Peyer's patch (tissue), 4 donors: ENCODE results near the gene SSNA1. TPM values are rescaled to one million over a fixed set of nuclear protein-coding genes. Genes with fewer than 3 reads are reported as not detected.

Experiments used
- DNase-seq, 3 donors: peaks; one replicate each; pipeline ENCODE4 v3.0.0-alpha.2; 2017 to 2019
- H3K27ac ChIP-seq, 4 donors: fragments of 200-600 bp; sonication (generic); one replicate each; pipeline ENCODE4 v1.5.1; 2016 to 2019
- H3K27me3 ChIP-seq, 2 donors: fragments of 200-600 bp; sonication (generic); one replicate each; pipeline ENCODE4 v1.5.1; 2019
- H3K36me3 ChIP-seq, 3 donors: fragments of 200-600 bp; sonication (generic); one replicate each; pipeline ENCODE4 v1.5.1; 2016 to 2019
- H3K4me1 ChIP-seq, 4 donors: fragments of 200-600 bp; sonication (generic); one replicate each; pipeline ENCODE4 v1.5.1; 2016 to 2019
- H3K4me3 ChIP-seq, 4 donors: fragments of 200-600 bp; sonication (generic); 1 replicate in 3 of 4; 2 replicates in 1 of 4; pipeline ENCODE4 v1.5.1; 2016 to 2019; ENCODE audit warnings: mild to moderate bottlenecking in 1 of 4
- H3K9me3 ChIP-seq, 4 donors: fragments of 200-600 bp; sonication (generic); one replicate each; pipeline ENCODE4 v1.5.1; 2016 to 2019; ENCODE audit warnings: mild to moderate bottlenecking in 1 of 4
- POLR2A ChIP-seq, 2 donors: fragments of 450-650 bp; IDR thresholded peaks; one replicate each; pipeline ENCODE4 v1.5.1; 2017; ENCODE audit warnings: antibody characterized with exemption in 2 of 2, mild to moderate bottlenecking in 2 of 2, moderate library complexity in 2 of 2
- total RNA-seq, 4 donors: library from RNA; depleted of rRNA; stranded (reverse); fragments of >200 nt; gene quantifications; one replicate each; pipeline ENCODE4 v1.1.0, GENCODE V29; 2016
- TF ChIP-seq, protein P1 (sequence below), 6 experiments: fragments of 450-650 bp in 4 of 6; fragments of 200-600 bp in 2 of 6; sonication (generic) in 1 of 6; IDR thresholded peaks; one replicate each; pipeline ENCODE4 v1.5.1; 2017 to 2019; ENCODE audit warnings: antibody characterized with exemption in 6 of 6, mild to moderate bottlenecking in 3 of 6, moderate library complexity in 1 of 6

Gene SSNA1
- total RNA-seq, 4 donors from 2014 or later, result 58.6 to 82.0 (median 71.6) TPM

GRCh38 chr9:137157618-137158415 lies 30.7 kb upstream of the SSNA1 start:
- Histone ChIP-seq H3K9me3 (no peaks in the 10 kb centered on the region), H3K4me3 (no peak overlapping the region), H3K27me3 (peaks cover 0 to 34% of the 10 kb centered on the region in 2 donors), H3K4me1 (peaks cover 0 to 28% (median 11%) of the 10 kb centered on the region in 4 donors), H3K36me3 (no peaks in the 10 kb centered on the region), H3K27ac (no peak overlapping the region)
- TF ChIP-seq POLR2A (IDR thresholded peaks at IDR 0.05), result no peak
- TF ChIP-seq, protein P1, sequence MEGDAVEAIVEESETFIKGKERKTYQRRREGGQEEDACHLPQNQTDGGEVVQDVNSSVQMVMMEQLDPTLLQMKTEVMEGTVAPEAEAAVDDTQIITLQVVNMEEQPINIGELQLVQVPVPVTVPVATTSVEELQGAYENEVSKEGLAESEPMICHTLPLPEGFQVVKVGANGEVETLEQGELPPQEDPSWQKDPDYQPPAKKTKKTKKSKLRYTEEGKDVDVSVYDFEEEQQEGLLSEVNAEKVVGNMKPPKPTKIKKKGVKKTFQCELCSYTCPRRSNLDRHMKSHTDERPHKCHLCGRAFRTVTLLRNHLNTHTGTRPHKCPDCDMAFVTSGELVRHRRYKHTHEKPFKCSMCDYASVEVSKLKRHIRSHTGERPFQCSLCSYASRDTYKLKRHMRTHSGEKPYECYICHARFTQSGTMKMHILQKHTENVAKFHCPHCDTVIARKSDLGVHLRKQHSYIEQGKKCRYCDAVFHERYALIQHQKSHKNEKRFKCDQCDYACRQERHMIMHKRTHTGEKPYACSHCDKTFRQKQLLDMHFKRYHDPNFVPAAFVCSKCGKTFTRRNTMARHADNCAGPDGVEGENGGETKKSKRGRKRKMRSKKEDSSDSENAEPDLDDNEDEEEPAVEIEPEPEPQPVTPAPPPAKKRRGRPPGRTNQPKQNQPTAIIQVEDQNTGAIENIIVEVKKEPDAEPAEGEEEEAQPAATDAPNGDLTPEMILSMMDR (IDR thresholded peaks at IDR 0.05), result no peak
- DNase-seq, result no peak

- DNase-seq, result no peak
- no peaks in the 10 kb centered on the region for H3K9me3 ChIP-seq
- no peak overlapping the region for H3K4me3 ChIP-seq
- peaks cover 0 to 36% (median 13%) of the 10 kb centered on the region in 4 donors for H3K4me1 ChIP-seq
- H3K27me3 ChIP-seq, result peaks cover 0 to 43% of the 10 kb centered on the region in 2 donors
- no peaks in the 10 kb centered on the region for H3K36me3 ChIP-seq
- no peak for TF ChIP-seq POLR2A (IDR thresholded peaks at IDR 0.05)
- TF ChIP-seq, protein P1 (IDR thresholded peaks at IDR 0.05), result no peak
- H3K27ac ChIP-seq, result no peak overlapping the region
These were observed 29.9 kb upstream of the SSNA1 start for GRCh38 chr9:137158625-137159024.

GRCh38 chr9:137159105-137160053 lies 29.1 kb upstream of the SSNA1 start:
- Histone ChIP-seq H3K27me3 (peaks cover 0 to 47% of the 10 kb centered on the region in 2 donors), H3K4me1 (peaks cover 0 to 37% (median 13%) of the 10 kb centered on the region in 4 donors), H3K9me3 (no peaks in the 10 kb centered on the region), H3K27ac (no peak overlapping the region), H3K4me3 (no peak overlapping the region), H3K36me3 (no peaks in the 10 kb centered on the region)
- TF ChIP-seq, protein P1 (IDR thresholded peaks at IDR 0.05), result no peak
- TF ChIP-seq POLR2A (IDR thresholded peaks at IDR 0.05), result no peak
- DNase-seq, result no peak

- peaks cover 0 to 37% (median 13%) of the 10 kb centered on the region in 4 donors for H3K4me1 ChIP-seq
- TF ChIP-seq, protein P1 (IDR thresholded peaks at IDR 0.05), result no peak
- no peak for TF ChIP-seq POLR2A (IDR thresholded peaks at IDR 0.05)
- peaks cover 0 to 53% of the 10 kb centered on the region in 2 donors for H3K27me3 ChIP-seq
- no peaks in the 10 kb centered on the region for H3K36me3 ChIP-seq
- no peak overlapping the region for H3K27ac ChIP-seq
- DNase-seq, result no peak
- H3K4me3 ChIP-seq, result no peak overlapping the region
- H3K9me3 ChIP-seq, result no peaks in the 10 kb centered on the region
These were observed 28.4 kb upstream of the SSNA1 start for GRCh38 chr9:137160054-137160425.

- Histone ChIP-seq H3K36me3 (no peaks in the 10 kb centered on the region), H3K9me3 (no peaks in the 10 kb centered on the region), H3K27ac (no peak overlapping the region), H3K4me3 (no peak overlapping the region), H3K27me3 (peaks cover 0 to 61% of the 10 kb centered on the region in 2 donors), H3K4me1 (peaks cover 0 to 37% (median 13%) of the 10 kb centered on the region in 4 donors)
- TF ChIP-seq POLR2A (IDR thresholded peaks at IDR 0.05), result no peak
- TF ChIP-seq, protein P1 (IDR thresholded peaks at IDR 0.05), result no peak
- DNase-seq, result no peak
These were observed 27.5 kb upstream of the SSNA1 start for GRCh38 chr9:137160716-137161557.
